ES-I3 (cell line): ENCODE measurements around the gene ACAD8.

Experiments
- H3K36me3 ChIP-seq: 2 replicates; pipeline ENCODE4 v1.6.1; 2013; ENCODE audit warnings: mild to moderate bottlenecking, low read length, control low read depth, moderate library complexity; ENCODE audit not compliant: insufficient read depth
- H3K4me1 ChIP-seq: 2 replicates; pipeline ENCODE4 v1.6.1; 2013; ENCODE audit warnings: mild to moderate bottlenecking, control low read depth, low read length; ENCODE audit not compliant: insufficient read depth
- H3K9ac ChIP-seq: 2 replicates; pipeline ENCODE4 v1.6.1; 2013; ENCODE audit warnings: low read depth, mild to moderate bottlenecking, low read length, moderate library complexity
- H3K9me3 ChIP-seq: 2 replicates; pipeline ENCODE4 v1.6.1; 2013; ENCODE audit warnings: mild to moderate bottlenecking, low read length, moderate library complexity; ENCODE audit not compliant: control insufficient read depth, insufficient read depth

The ACAD8 gene

DNA sequence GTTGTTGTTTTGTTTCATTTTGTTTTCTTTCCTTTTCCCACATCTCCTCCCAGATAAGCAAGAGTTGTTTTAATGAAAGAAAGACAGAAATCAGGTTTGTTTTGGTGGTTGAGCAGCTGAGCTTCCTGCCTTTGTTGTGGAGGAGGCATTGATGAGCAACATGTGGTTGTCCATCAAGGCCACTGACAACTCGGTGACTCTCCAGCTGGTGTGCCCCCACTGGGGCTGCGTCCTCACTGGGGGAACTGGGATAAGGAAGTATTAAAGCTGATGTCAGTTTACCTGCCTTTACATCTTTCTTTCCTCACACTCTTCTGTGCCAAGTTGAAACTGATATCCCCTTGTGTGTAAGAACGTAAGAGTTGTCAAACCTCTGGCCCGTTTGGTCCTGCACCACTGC, 23.0 kb upstream of the ACAD8 start:
- H3K9ac ChIP-seq: no peak overlapping the region
- H3K9me3 ChIP-seq: no peaks in the 10 kb centered on the region
- no peaks in the 10 kb centered on the region for H3K36me3 ChIP-seq
- no peaks in the 10 kb centered on the region for H3K4me1 ChIP-seq

DNA sequence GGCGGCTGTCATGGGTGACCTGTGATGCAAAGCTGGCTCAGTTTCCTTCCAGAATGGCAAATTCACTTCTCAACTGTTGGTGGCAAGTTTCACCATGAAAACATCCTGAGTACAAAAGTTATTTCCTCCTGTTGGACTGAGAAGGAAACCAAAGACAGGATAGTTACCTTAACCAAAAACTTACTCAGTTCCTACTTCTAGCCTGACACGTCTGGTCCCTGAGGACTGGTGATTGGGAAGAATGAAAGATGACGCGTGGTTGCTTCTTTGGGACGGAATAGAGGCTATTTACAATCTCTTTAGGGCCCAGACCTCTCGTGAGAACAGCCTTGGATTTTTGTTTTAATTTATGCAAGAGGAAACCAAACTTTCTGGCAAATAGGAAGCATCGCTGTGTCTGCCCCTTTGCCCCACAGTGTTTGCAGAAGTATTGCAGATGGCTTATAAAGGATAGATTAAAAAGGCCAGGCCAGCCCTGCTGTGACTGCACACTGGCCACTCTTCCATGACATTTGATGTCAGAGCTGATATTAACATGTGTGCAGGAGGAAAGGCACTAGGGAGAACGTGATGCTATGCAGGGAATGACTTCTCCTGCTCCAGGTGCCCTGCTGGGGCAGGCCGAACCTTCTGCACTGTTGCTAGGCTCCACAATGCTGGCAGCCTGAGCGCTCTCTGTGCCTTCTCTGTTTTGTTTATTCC, 21.3 kb upstream of the ACAD8 start:
- no peak overlapping the region for H3K9ac ChIP-seq
- H3K9me3 ChIP-seq: no peaks in the 10 kb centered on the region
- no peaks in the 10 kb centered on the region for H3K36me3 ChIP-seq
- H3K4me1 ChIP-seq: no peaks in the 10 kb centered on the region

DNA sequence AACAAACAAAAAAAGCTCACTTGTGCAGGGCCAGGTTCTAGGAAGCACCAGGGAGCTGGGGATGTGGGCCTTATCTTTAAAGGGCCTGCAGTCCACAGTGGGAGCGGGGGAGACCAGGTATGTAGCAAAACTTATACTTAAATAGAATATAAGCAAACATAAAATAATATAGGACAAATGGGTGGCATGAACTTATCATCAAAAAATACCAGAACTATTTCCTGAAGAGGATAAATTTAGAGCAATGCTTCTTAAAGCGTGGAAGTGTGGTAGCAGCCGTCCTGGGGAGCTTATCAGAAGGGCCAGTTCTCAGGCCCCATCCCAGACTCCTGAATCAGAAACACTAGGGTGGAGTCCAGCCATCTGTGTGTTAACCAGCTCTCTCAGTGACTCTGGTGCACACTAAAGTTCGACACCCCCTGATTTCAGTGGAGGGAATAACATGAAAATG, 19.6 kb upstream of the ACAD8 start:
- Histone ChIP-seq H3K4me1 (no peaks in the 10 kb centered on the region), H3K9me3 (no peaks in the 10 kb centered on the region), H3K36me3 (no peaks in the 10 kb centered on the region; the same call in 1 of the 2 replicates), H3K9ac (no peak overlapping the region)

DNA sequence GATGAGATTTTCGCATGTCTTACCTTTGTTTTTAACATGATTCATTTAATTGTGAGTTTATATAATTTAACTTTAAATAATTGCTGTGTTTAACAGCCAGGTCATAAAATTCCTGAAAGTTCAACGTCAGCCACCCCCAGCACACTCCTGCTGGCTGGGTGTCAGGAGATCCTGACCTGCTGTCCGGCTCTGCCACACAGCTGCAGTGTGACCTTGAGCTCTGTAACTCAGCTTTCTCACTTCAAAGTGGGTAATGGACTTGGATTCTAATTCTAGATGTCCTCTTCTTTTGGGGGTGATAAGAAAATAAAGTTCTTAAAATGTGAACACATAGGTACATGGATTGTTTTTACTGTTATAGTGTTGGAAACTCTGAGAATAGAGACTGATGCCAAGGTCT, 18.0 kb upstream of the ACAD8 start:
- H3K36me3 ChIP-seq: no peaks in the 10 kb centered on the region; the same call in 1 of the 2 replicates
- no peak overlapping the region for H3K9ac ChIP-seq
- H3K4me1 ChIP-seq: no peaks in the 10 kb centered on the region
- no peaks in the 10 kb centered on the region for H3K9me3 ChIP-seq

DNA sequence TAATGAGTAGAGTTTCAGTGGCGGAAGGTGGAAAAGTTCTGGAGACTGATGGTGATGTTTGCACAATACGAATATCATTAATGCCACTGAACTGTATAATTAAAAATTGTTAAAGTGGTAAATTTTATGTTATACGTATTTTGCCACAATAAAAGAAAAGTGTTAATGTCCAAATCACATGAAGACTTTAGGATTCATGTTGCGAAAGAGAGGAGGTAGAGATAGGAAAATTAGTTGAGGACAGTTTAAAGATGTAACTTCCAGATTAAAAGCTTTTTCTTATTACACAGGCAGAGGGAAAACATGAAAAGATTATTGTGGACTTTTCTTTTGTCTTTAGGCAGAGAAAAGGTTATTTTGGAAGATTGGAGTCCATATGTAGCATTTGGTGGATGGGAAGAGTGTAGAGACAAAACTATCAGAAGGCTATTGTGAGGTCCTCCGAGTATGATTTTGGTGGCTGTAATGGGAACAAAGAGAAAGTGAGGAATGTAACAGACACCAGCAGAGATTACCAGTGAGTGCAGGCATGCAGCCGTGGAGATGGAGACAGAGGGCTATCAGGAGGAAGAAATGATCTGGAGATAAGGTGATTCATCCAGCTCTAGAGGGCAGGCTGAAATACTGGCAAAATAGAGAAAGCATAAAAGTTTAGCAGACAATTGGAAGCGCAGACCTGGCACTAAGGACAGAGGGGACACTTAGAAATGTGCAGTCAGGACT, 16.4 kb upstream of the ACAD8 start:
- Histone ChIP-seq H3K9ac (no peak overlapping the region), H3K9me3 (no peaks in the 10 kb centered on the region), H3K4me1 (no peaks in the 10 kb centered on the region), H3K36me3 (no peaks in the 10 kb centered on the region; the same call in 1 of the 2 replicates)

GRCh38 chr11:134237557-134237922, 15.8 kb upstream of the ACAD8 start:
- Histone ChIP-seq H3K36me3 (no peaks in the 10 kb centered on the region; the same call in 1 of the 2 replicates), H3K9ac (no peak overlapping the region), H3K4me1 (no peaks in the 10 kb centered on the region), H3K9me3 (no peaks in the 10 kb centered on the region)

DNA sequence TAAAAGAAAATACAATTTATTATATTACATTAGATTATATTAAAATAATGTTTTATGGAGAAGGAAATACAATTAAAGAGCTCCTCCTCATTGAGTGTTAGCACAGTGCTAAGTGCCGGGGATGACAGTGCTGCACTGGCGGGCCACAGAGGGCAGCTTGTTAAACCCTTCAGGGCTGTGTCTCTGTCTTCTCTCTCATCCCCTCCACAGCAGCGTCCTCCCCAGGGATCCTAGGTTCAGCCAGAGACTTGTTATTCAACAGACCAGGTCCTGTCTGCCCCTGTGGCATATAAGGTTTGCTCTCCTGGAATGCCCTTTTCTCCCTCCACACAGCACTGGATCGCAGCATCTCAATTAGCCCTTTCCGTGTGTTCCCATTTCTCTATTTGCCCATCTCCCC, 14.4 kb upstream of the ACAD8 start:
- Histone ChIP-seq H3K4me1 (no peaks in the 10 kb centered on the region), H3K9me3 (no peaks in the 10 kb centered on the region), H3K9ac (no peak overlapping the region), H3K36me3 (no peaks in the 10 kb centered on the region; the same call in 1 of the 2 replicates)

- H3K9ac ChIP-seq: no peak overlapping the region
- no peaks in the 10 kb centered on the region for H3K4me1 ChIP-seq
- H3K36me3 ChIP-seq: no peaks in the 10 kb centered on the region; the same call in 1 of the 2 replicates
- no peaks in the 10 kb centered on the region for H3K9me3 ChIP-seq
These were observed 12.8 kb upstream of the ACAD8 start for GRCh38 chr11:134240592-134240991.

DNA sequence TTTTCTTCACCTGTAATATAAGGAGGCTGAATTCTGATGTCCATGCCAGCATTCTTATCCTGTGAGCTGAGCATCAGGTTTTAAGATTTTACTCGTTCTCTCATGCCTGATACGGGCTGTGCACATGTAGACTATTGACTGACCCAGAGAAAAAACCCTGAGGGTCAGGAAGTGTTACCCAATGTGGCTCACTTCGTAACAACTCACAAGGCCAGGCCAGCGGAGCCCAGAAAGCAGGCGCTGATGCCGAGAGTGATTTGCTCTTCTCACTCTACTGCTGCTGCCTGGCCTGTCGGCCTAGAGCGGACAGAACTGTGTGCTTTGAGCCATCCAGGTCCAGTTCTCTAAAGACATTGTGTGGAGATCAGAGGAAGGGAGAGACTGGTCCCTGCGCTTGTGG, 11.0 kb upstream of the ACAD8 start:
- Histone ChIP-seq H3K36me3 (peaks cover under 1% of the 10 kb centered on the region; the same call in 1 of the 2 replicates), H3K9me3 (no peaks in the 10 kb centered on the region), H3K9ac (no peak overlapping the region), H3K4me1 (no peaks in the 10 kb centered on the region)

DNA sequence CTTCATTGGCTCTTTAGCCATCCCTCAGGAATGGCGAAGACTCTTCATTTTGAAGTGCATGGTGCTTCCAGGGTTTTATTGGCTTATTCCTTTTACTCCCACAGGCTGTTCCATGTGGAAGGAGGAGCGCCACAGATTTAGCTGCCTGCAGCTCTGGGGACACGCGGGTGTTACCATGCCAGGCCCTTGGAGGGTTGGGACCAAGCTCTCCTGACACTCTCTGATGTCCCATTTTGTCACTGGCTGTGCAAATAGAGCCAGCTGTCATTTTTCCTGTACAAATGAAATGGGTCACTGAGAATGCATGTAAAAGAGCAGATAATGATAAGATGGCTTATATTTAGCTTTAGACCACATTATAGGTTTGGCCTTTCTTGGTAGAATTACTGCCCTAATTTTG, 9.5 kb upstream of the ACAD8 start:
- Histone ChIP-seq H3K4me1 (no peaks in the 10 kb centered on the region), H3K36me3 (0 out of 2 replicates have a peak, but pooled peaks cover 4% of the 10 kb centered on the region), H3K9ac (no peak overlapping the region), H3K9me3 (no peaks in the 10 kb centered on the region)

DNA sequence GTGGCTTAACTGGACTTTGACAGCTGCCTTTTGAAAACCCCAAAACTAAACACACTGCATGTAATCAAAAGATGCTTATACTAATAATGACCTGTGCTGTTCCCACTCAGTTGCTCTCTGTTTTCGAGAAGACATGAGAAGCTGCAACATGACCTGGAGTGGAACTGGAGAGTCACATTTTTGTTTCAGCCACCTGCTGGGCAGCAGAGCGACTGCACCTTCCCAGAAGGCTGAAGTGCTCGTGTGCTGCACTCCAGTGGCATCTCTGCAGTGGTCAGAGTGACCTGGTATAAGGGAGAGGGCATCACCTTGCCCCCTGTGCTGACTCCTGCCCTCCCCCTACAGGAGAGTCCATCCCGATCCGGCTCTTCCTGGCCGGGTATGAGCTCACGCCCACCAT, 8.8 kb upstream of the ACAD8 start:
- Histone ChIP-seq H3K4me1 (no peaks in the 10 kb centered on the region), H3K36me3 (0 out of 2 replicates have a peak, but pooled peaks cover 4% of the 10 kb centered on the region), H3K9ac (no peak overlapping the region), H3K9me3 (no peaks in the 10 kb centered on the region)

DNA sequence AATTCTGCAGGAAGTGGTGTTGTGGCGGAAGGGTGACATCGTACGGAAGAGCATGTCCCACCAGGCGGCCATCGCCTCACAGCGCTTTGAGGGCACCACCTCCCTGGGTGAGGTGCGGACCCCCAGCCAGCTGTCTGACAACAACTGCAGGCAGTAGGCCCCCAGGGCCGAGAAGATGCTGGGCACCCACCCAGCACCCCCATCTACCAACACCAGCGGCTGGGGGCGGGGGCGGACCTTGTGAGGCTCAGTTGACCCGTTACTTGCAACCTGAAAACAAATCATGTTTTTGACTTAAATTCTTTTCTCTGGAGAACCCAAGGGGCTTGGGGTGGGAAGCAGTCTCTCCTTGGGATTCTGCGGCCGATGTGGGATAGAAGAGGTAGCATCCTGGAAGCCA, 7.9 kb upstream of the ACAD8 start:
- H3K36me3 ChIP-seq: peaks cover 9% of the 10 kb centered on the region; the same call in 1 of the 2 replicates
- no peaks in the 10 kb centered on the region for H3K4me1 ChIP-seq
- no peaks in the 10 kb centered on the region for H3K9me3 ChIP-seq
- no peak overlapping the region for H3K9ac ChIP-seq

GRCh38 chr11:134246100-134246499, 7.3 kb upstream of the ACAD8 start:
- no peaks in the 10 kb centered on the region for H3K4me1 ChIP-seq
- no peak overlapping the region for H3K9ac ChIP-seq
- H3K9me3 ChIP-seq: no peaks in the 10 kb centered on the region
- H3K36me3 ChIP-seq: peaks cover 9% of the 10 kb centered on the region; the same call in 1 of the 2 replicates

DNA sequence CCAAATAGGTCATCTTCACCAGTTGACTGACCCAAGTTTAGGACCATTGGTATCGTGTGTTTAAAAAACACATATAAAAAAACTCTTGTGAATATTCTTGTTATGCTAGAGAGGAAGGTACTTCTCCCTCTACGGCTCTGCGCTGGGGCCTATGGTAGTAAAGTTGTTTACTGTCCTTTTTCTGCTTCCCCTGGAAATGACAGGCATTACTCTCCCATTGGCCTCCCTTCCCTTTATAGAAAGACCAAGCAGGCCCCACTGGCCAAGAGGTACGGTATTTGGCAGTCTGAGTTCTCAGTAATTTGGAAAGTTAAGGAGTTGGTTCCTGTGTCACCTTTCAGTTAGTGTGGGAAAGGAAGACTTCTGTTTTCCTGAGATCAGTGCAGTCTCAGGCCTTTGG, 6.7 kb upstream of the ACAD8 start:
- no peaks in the 10 kb centered on the region for H3K9me3 ChIP-seq
- H3K36me3 ChIP-seq: peaks cover 9% of the 10 kb centered on the region; the same call in 1 of the 2 replicates
- no peaks in the 10 kb centered on the region for H3K4me1 ChIP-seq
- no peak overlapping the region for H3K9ac ChIP-seq

DNA sequence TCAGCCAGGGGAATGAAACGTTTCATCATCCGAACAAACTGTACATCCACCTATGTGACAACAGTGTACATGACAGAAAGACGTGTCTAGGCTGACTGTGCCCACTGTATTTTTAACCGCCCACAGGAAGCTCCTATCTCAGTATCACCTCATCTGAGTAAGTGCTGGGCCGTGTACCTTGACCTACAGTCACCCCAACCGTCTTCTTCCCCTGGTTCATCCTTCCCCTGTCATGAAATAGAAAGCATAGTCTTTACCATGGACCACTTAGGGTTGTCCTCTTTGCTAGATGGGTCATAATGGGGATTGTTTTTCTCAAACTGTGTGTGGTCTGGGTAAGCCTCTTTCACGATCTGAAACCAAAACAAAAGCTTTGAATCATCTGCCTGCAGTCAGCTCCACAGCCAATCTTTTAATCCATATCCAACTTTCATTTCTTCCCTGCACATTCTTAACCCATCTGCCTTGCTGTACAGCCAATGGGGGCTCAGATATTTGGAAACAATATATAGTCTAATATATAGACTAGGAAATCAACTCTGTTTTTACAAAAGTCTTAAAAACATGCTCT, 4.4 kb upstream of the ACAD8 start:
- Histone ChIP-seq H3K9ac (no peak overlapping the region), H3K36me3 (peaks cover 9% of the 10 kb centered on the region; the same call in 1 of the 2 replicates), H3K9me3 (no peaks in the 10 kb centered on the region), H3K4me1 (no peaks in the 10 kb centered on the region)
